ENCODE results near the gene GPBAR1.

The GPBAR1 gene

DNA sequence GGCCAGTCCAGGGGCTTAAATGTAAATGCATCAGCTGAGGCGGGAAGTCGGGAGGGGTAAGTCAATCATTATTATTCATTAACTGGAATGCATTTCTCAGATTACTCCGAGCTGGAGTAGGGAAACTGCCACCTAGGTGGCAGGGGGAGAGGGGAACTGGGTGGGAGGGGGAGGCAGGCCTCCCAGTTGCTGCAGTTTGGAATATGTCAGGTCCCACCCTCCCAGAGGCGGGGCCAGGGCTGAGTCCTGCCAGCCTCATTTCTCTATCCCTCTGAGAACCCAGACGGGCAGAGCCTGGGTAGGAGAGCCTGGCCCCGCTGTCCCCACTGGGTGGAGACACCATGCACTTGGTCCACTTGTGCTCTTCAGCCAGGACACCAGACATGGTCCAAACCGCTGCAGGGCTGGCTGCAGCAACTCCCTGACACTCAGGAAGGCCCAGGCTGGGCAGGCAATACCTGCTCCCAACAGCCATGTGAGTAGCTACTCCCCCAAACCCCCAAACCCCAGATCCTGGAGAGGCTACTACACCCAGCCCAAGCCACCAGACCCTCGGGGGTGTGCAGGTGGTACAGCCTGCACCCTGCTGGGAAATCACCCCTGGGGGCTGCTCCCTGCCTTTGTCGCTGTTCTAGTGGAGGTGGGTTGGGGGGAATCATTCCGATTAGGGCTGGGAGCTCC, at the start of gene GPBAR1:
TSS of gene GPBAR1 (plus strand) at position 274 of the 681 bp plus-strand sequence. CDS start 1,710 bp downstream, outside the sequence.
- no peak for DNase-seq (ENCODE audit: extremely low read depth in 1 of 2, low read depth in 1 of 2)

- DNase-seq (ENCODE audit: extremely low read depth in 1 of 2, low read depth in 1 of 2): no peak
Observed at GRCh38 chr2:218214116-218214515, 46.7 kb upstream of the GPBAR1 start.

DNA sequence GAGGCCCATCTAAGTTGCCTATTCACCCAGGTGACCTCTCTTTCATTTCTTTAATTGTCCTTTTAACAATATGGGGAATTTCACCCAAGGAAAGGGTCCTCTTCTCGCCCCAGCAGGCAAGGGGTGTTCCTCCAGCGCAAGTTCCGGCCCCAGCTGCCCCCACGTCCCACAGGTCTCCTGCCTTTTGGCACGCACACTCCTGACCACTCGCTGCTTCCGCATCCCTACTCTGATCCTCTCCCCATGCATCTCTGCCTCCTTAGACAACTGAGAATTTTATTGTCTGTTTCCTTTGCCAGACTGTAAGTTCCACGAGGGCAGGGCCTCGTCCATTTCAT, 44.5 kb upstream of the GPBAR1 start:
- DNase-seq (ENCODE audit: extremely low read depth in 1 of 2, low read depth in 1 of 2): no peak

DNA sequence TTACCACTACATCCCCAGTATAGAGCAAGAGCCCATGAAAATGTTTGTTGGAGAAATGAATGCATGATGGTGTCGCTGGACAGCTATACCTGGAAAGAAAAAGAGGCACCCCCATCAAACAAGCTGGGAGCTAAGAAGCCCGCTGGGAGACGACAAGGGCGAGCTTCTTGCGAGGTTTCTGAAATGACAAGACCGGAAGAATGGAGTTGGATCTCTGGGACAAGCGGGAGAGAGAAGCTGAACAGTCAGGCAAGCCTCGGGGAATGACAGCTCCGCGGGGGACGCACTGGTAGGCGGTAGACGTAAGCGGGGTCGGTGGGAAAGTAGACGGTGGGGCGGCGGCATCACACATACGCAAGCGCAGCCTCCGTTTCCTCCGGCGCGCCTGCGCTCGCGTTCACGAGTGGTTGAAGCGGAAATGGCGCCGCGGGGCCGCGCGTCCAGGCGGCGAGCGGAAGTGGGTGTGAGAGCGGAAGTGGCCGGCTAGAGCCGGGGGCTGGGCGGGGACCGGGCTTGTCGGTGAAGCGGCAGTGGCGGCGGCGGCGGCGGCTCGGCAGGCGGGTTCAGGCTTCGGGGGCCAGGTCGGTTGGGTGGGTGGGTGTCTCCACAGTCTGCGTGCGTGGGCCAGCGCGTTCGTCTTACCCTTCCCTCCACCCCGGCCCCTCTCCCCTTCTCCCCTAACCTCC, 44.0 kb upstream of the GPBAR1 start, which contains the start of gene ARPC2:
TSS of gene ARPC2 (plus strand) at position 516 of the 686 bp plus-strand sequence. CDS start 282 bp downstream, outside the sequence.
- DNase-seq (ENCODE audit: extremely low read depth in 1 of 2, low read depth in 1 of 2): peak; percentile 88 to 91

- DNase-seq (ENCODE audit: extremely low read depth in 1 of 2, low read depth in 1 of 2): peak; percentile 64 to 77
Observed at GRCh38 chr2:218217360-218218267, 43.2 kb upstream of the GPBAR1 start.

GRCh38 chr2:218218268-218219185, 42.3 kb upstream of the GPBAR1 start:
- DNase-seq (ENCODE audit: extremely low read depth in 1 of 2, low read depth in 1 of 2): no peak

- DNase-seq (ENCODE audit: extremely low read depth in 1 of 2, low read depth in 1 of 2): no peak
Observed at GRCh38 chr2:218219934-218220333, 40.9 kb upstream of the GPBAR1 start.

DNA sequence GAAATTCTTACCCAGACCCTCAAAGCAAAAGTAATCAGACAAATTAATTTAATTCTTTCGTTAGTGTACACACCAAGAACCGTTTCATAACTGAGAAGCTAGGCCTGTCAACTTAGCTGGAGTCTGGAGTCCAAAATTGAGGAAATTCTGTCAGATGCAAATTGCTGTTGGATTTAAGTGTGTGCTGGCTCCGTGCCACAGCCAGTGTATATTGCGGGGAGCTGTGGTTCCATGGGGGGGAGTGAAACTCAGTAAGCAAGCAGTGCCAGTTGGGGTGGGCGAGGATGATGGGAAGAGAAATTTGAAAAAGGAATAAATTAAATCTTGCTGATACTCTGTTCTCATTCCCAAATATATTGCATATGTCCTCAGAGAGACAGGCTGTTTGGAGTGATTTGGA, 39.8 kb upstream of the GPBAR1 start:
- no peak for DNase-seq (ENCODE audit: extremely low read depth in 1 of 2, low read depth in 1 of 2)

DNA sequence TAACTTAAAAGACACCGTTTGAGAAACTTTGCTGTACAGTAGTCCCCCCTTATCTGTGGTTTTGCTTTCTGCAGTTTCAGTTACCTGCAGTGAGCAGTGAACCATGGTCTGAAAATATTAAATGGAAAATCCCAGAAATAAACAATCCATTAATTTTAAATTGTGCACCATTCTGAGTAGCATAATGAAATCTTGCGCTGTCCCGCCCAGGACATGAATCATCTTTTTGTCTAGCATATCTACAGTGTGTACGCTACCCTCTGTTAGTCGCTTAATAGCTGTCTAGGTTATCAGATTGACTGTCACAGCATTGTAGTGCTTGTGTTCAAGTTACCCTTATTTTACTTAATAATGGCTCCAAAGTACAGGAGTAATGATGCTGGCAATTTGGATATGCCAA, 37.8 kb upstream of the GPBAR1 start:
- no peak for DNase-seq (ENCODE audit: extremely low read depth in 1 of 2, low read depth in 1 of 2)

DNA sequence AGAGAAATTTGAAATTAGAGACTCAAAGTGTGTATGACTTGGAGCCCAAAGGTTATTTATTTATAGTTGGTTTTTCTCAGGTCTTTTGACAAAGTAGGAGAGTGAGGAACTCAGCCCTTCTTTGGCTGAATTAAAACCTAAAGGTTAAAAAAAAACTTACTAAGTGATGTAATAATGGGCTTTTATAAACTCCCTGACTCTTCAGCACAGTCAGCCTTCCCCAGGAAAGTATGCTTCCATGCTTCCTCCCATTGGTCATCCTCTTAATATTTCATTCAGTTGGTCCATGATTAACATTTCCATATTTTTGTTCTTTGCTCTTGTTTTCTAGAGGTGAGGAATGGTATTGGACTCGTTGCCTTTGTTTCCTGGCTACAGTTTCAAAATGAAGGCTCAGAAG, 36.6 kb upstream of the GPBAR1 start:
- DNase-seq (ENCODE audit: extremely low read depth in 1 of 2, low read depth in 1 of 2): no peak

- no peak for DNase-seq (ENCODE audit: extremely low read depth in 1 of 2, low read depth in 1 of 2)
Observed at GRCh38 chr2:218226903-218227302, 33.9 kb upstream of the GPBAR1 start.

DNA sequence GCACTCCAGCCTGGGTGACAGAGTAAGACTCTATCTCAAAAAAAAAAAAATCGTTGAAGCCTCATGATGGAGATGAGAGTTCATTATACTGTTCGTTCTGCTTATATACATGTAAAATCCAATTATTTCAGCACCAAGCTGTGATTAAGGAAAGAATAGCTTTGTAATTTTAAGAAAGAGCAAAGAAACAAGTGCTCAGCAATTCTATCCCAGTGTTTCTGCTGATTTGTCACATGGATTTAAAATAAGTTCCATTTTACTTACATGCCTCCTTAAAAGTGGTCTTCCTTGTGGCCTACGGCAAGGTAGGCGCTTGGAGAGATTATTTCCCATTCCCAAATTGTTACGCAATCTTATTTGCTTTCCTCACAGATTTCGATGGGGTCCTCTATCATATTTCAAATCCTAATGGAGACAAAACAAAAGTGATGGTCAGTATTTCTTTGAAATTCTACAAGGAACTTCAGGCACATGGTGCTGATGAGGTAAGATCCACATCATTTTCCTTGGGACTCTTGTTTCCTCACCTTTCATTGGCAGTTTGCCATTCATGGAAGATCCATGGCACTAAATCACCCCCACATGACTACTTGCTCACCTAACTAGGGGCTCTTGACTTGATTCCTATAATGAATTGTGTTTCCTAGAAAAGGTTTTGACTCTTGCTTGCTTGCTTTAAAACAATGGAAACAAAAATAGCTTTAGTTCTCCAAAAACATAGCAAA, 32.3 kb upstream of the GPBAR1 start:
- no peak for DNase-seq (ENCODE audit: extremely low read depth in 1 of 2, low read depth in 1 of 2)

DNA sequence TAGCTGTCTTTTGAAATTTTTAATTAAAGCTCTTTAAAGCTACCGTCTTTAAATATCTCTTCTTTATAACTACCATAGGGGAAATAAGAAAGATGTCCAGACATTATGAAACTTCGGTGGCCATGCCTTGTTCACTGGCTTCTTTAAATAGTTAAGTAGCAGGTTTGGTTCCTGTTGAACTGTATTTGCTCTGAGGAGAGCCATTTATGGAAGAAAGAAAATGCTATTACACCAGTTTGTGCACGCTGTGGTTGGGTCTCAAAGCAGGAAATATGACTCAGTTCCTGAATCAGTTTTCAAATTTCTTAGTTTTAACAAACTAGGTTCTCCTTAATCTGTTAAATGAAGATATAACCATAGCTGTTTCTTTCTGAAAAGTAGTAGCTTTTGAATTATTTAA, 31.6 kb upstream of the GPBAR1 start:
- DNase-seq (ENCODE audit: extremely low read depth in 1 of 2, low read depth in 1 of 2): no peak

- no peak for DNase-seq (ENCODE audit: extremely low read depth in 1 of 2, low read depth in 1 of 2)
Observed at GRCh38 chr2:218229851-218230250, 31.0 kb upstream of the GPBAR1 start.

- DNase-seq (ENCODE audit: extremely low read depth in 1 of 2, low read depth in 1 of 2): no peak
Observed at GRCh38 chr2:218230882-218231281, 29.9 kb upstream of the GPBAR1 start.

GRCh38 chr2:218233543-218233942, 27.3 kb upstream of the GPBAR1 start:
- no peak for DNase-seq (ENCODE audit: extremely low read depth in 1 of 2, low read depth in 1 of 2)

GRCh38 chr2:218234521-218234920, 26.3 kb upstream of the GPBAR1 start:
- DNase-seq (ENCODE audit: extremely low read depth in 1 of 2, low read depth in 1 of 2): no peak

GRCh38 chr2:218235017-218235416, 25.8 kb upstream of the GPBAR1 start:
- no peak for DNase-seq (ENCODE audit: extremely low read depth in 1 of 2, low read depth in 1 of 2)

DNA sequence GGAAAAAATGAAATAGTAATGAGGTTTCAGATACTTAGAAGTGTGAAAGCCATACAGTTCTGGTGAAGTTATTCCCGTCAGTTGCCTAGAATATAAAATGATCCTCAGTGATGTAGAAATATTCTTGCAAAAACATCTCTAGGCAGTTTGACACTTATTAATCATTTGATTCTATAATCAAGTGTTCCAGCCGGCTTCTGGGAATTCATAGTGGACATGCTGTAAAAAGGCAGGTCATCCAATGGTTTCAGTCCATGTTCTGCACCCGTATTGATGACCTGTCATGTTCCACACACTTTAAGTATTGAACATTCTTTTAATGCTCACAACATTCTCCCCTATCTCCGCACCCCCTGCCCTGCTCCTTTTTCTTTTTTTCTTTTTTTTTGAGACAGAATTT, 24.0 kb upstream of the GPBAR1 start:
- no peak for DNase-seq (ENCODE audit: extremely low read depth in 1 of 2, low read depth in 1 of 2)

DNA sequence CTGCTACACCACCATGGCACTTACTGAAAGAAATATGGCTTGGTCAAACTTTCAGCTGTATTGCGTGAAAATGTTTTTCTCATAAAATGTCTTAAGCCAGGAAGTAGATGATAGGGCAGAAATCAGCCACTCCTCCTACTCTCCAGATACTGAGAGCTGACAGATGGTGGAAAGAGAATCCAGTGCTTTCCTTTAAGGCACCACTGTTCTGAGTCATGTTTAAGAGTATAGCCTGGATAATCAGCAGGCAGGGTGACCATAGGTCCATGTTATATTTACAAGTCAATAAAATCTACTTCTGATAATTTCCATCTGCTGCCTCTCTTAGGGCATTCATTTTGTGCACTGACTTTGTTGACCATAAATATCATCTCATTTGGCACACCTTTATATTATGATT, 21.9 kb upstream of the GPBAR1 start:
- DNase-seq (ENCODE audit: extremely low read depth in 1 of 2, low read depth in 1 of 2): no peak
